Calu3 (cell line): ENCODE results near the gene B4GALNT2. TPM values are rescaled to one million over a fixed set of nuclear protein-coding genes. Genes with fewer than 3 reads are reported as not detected.

Source experiments
- BruUV-seq: library from RNA; stranded (reverse); fragments of 400-500 nt; replicated peaks from 2 replicates; lab custom pipeline; 2021; lab: Mats Ljungman, UMichigan
- CTCF ChIA-PET: fragments of 300-600 bp; sonication (Branson Sonifier 250); formaldehyde crosslinking; loops from one replicate; lab custom pipeline; 2022; ENCODE audit warnings: antibody characterized with exemption; lab: Charles Lee
- DNase-seq: peaks from one replicate; pipeline ENCODE4 v3.0.0; 2022
- H3K27ac Mint-ChIP-seq: one replicate; pipeline ENCODE4 v1.8.0; 2022; ENCODE audit warnings: mixed read lengths; ENCODE audit not compliant: unreplicated experiment
- H3K27me3 Mint-ChIP-seq: one replicate; pipeline ENCODE4 v1.8.0; 2022; ENCODE audit warnings: mixed read lengths; ENCODE audit not compliant: unreplicated experiment
- H3K36me3 Mint-ChIP-seq: one replicate; pipeline ENCODE4 v1.8.0; 2022; ENCODE audit warnings: mild to moderate bottlenecking, moderate library complexity, mixed read lengths; ENCODE audit not compliant: insufficient read depth, unreplicated experiment
- H3K4me1 Mint-ChIP-seq: one replicate; pipeline ENCODE4 v1.8.0; 2022; ENCODE audit warnings: mild to moderate bottlenecking, low read depth, mixed read lengths; ENCODE audit not compliant: unreplicated experiment
- H3K4me3 Mint-ChIP-seq: one replicate; pipeline ENCODE4 v1.8.0; 2022; ENCODE audit warnings: mild to moderate bottlenecking, low read depth, moderate library complexity, mixed read lengths; ENCODE audit not compliant: unreplicated experiment
- H3K9me3 Mint-ChIP-seq: one replicate; pipeline ENCODE4 v1.8.0; 2022; ENCODE audit warnings: low read depth, mixed read lengths; ENCODE audit not compliant: unreplicated experiment
- intact Hi-C: fragments of 100-400 bp; cut with micrococcal nuclease; formaldehyde crosslinking; loops from one replicate; pipeline ENCODE4 v1.10.0; 2022; ENCODE audit not compliant: unreplicated experiment
- total RNA-seq: library from RNA; stranded (reverse); gene quantifications from 2 replicates; pipeline ENCODE4 v1.2.3, GENCODE V29; 2022
- TF ChIP-seq, protein P1 (sequence below): fragments of 200-600 bp; IDR thresholded peaks from one replicate; pipeline ENCODE4 v1.8.0; 2022; ENCODE audit warnings: antibody characterized with exemption; ENCODE audit not compliant: unreplicated experiment

Gene B4GALNT2
- total RNA-seq, 1 experiment from 2014 or later: 1.3 TPM

DNA sequence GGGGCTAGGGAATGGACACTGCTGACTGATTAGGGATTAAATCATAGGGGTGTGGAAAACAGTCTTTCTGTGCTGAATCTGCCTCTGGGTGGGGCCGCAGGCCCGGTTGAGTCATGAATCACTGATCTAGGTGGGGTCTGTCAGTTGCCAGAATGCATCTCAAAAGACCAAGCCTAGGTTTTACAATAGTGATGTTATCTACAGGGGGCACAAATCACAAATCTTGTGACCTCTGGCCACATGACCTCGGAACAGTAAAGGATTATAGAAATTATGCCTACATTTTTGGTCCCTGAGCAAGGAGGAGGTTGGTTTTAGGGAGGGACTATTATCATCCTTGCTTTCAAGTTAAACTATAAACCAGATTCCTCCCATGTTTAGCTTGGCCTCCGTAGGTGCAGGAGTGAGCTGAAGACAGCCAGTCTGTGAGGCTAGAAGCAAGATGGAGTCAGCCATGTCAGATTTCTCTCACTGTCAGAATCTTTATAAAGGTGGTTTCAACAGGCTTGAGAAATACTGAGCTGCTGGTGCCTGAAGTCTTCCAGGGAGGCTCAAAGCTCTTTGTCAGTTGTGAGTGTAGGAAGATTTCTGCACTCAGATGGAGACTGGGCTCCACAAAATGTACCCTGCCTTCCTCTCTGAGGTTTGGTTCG is 64.9 kb downstream of the B4GALNT2 start:
- Mint-ChIP-seq H3K9me3 (peaks cover 2% of the 10 kb centered on the region), H3K4me3 (no peak overlapping the region), H3K27me3 (peaks cover 27% of the 10 kb centered on the region), H3K36me3 (peaks cover 8% of the 10 kb centered on the region), H3K27ac (no peak overlapping the region), H3K4me1 (peaks cover 9% of the 10 kb centered on the region)
- no peak for DNase-seq
- TF ChIP-seq, protein P1, sequence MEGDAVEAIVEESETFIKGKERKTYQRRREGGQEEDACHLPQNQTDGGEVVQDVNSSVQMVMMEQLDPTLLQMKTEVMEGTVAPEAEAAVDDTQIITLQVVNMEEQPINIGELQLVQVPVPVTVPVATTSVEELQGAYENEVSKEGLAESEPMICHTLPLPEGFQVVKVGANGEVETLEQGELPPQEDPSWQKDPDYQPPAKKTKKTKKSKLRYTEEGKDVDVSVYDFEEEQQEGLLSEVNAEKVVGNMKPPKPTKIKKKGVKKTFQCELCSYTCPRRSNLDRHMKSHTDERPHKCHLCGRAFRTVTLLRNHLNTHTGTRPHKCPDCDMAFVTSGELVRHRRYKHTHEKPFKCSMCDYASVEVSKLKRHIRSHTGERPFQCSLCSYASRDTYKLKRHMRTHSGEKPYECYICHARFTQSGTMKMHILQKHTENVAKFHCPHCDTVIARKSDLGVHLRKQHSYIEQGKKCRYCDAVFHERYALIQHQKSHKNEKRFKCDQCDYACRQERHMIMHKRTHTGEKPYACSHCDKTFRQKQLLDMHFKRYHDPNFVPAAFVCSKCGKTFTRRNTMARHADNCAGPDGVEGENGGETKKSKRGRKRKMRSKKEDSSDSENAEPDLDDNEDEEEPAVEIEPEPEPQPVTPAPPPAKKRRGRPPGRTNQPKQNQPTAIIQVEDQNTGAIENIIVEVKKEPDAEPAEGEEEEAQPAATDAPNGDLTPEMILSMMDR: no peak
- no TSS peak for BruUV-seq
- intact Hi-C loops: no loop called here
- CTCF ChIA-PET: interaction anchor here (1.2 to 1.8 kb wide), 2 partner anchors 10 to 30 kb away, joined by 4 read pairs; no protein-coding TSS in a partner anchor

DNA sequence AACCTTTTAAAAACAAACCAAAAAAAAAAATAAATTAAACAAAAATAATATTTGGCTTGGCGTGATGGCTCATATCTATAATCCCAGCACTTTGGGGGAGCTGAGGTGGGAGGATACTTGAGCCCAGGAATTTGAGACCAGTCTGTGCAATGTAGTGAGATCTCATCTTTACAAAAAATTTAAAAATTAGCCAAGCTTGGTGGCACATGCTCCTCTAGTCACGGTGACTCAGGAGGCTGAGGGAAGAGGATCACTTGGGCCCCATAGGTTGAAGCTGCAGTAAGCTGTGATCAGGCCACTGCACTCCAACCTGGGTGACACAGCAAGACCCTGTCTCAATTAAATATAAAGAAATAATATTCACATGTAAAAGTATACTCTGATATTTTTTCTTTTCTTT is 65.6 kb downstream of the B4GALNT2 start:
- Mint-ChIP-seq H3K27me3 (peaks cover 35% of the 10 kb centered on the region), H3K27ac (no peak overlapping the region), H3K4me1 (peaks cover 6% of the 10 kb centered on the region), H3K4me3 (no peak overlapping the region), H3K9me3 (peaks cover 2% of the 10 kb centered on the region), H3K36me3 (peaks cover under 1% of the 10 kb centered on the region)
- intact Hi-C loops: no loop called here
- TF ChIP-seq, protein P1: no peak
- BruUV-seq: no TSS peak
- CTCF ChIA-PET: interaction anchor here (0.6 to 1.8 kb wide), 3 partner anchors 9 to 522 kb away, joined by 3 to 4 read pairs (median 4); no protein-coding TSS in a partner anchor
- DNase-seq: no peak

DNA sequence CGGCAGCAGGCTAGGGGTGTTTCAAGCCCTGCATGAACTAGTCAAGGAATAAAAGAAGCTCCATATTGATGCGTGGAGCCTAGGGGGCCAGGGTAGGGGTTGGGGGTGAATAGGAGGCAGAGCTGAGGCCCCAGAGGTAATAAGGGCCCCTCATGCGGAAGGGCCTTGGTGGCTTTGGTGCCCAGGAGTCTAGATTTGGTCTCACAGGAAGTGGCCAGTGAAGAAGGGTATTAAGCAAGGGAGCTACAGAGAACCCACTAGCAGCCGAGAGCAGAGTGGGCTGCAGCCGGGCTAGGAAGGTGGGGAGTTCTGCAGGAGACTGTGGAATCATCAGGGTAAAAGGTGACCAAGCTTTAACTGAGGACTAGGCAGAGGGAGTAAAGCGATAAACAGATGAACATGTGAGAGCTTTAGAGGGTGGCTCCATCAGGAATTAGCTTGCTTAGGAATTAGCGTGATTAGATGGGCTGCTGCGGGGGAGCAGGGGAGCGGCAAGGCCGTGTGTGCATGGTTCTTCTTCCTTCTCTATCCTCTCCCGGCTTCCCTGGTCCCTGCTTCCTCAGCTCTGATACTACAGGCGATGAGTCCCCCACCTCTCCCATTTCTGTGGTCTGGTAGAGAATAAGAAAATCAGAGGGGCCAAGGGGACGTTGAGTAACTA is 68.0 kb downstream of the B4GALNT2 start:
- CTCF ChIA-PET: interaction anchor here (0.6 to 1.5 kb wide), 4 partner anchors 8 to 186 kb away, joined by 3 to 5 read pairs (median 4); no protein-coding TSS in a partner anchor
- TF ChIP-seq, protein P1: no peak
- Mint-ChIP-seq H3K27ac (no peak overlapping the region), H3K27me3 (peaks cover 58% of the 10 kb centered on the region), H3K36me3 (no peaks in the 10 kb centered on the region), H3K4me3 (no peak overlapping the region), H3K9me3 (peaks cover 2% of the 10 kb centered on the region), H3K4me1 (no peaks in the 10 kb centered on the region)
- DNase-seq: no peak
- no TSS peak for BruUV-seq
- intact Hi-C loops: no loop called here

DNA sequence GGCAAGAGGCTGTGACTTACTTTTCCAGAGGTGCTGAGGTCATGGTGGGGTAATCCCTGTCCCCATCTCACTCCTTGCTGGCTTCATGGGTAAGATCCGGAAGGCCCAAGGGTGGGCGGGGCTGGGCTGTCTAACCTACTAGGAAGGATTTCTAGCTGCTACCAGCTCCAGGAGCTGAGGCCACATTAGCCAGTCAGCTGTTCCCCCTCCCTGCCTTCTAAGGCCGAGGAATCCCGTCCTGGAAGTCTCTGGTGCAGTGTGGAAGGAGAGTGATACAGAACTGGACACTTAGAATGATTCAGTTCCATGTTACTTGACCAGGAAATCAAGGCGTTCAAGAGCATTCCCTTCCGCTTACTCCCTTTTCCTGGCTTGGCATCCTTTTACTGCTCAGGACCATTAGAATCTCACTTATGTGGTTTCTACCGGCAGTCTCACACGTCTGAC is 68.9 kb downstream of the B4GALNT2 start:
- no TSS peak for BruUV-seq
- H3K9me3 Mint-ChIP-seq: peaks cover 2% of the 10 kb centered on the region
- intact Hi-C loops: no loop called here
- H3K36me3 Mint-ChIP-seq: no peaks in the 10 kb centered on the region
- no peak overlapping the region for H3K27ac Mint-ChIP-seq
- DNase-seq: no peak
- H3K4me3 Mint-ChIP-seq: no peak overlapping the region
- peaks cover 68% of the 10 kb centered on the region for H3K27me3 Mint-ChIP-seq
- CTCF ChIA-PET: interaction anchor here (0.6 to 1.5 kb wide), 3 partner anchors 10 to 187 kb away, joined by 3 to 4 read pairs (median 3); no protein-coding TSS in a partner anchor
- H3K4me1 Mint-ChIP-seq: no peaks in the 10 kb centered on the region
- TF ChIP-seq, protein P1: no peak
